Choroid plexus epithelial cell (primary cell): Measurements from ENCODE around the gene VEZT.

Source experiments
- DNase-seq: peaks from one replicate; pipeline ENCODE4 v3.0.0-alpha.2; 2010; ENCODE audit warnings: low read depth
- H3K4me3 ChIP-seq: 2 replicates; pipeline ENCODE4 v1.5.1; 2011; ENCODE audit warnings: low read depth, mild to moderate bottlenecking, control low read depth, low read length, moderate library complexity
- TF ChIP-seq, protein P1 (sequence below): conservative IDR thresholded peaks from 2 replicates; pipeline ENCODE4 v1.5.1; 2011; ENCODE audit warnings: low read depth, mild to moderate bottlenecking, control low read depth, inconsistent platforms, low read length, moderate library complexity

Gene VEZT

DNA sequence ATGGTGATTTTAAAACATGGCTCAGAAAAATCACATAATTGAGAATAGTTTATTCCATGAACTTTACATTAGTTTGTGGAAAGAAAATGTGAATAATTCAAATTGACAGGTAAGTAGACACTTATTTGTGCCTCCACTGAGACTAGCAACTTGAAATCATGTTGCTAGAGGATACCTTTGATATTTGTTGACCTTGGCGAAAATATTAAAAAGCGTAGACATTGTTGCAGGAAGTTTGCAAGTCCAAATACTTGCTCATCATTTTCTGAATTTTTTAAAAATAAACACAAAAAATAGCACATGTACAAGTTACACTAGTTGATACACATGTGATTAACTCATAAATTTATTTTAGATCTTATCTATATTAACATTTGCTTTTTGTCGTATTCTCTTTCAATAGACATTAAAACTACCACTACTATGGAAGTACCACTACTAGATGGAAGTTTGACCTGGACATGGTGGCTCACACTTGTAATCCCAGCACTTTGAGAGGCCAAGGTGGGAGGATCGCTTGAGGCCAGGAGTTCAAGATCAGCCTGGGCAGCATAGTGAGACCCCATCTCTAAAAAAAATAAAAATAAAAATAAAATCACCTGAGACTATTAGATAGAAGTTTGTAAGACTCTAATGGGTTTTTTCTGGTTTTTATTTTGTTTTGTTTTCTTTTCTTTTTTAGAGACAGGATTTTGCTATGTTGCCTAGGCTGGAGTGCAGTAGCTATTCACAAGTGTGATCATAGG, 24.3 kb downstream of the VEZT start:
- H3K4me3 ChIP-seq: no peak overlapping the region
- DNase-seq: no peak
- TF ChIP-seq, protein P1, sequence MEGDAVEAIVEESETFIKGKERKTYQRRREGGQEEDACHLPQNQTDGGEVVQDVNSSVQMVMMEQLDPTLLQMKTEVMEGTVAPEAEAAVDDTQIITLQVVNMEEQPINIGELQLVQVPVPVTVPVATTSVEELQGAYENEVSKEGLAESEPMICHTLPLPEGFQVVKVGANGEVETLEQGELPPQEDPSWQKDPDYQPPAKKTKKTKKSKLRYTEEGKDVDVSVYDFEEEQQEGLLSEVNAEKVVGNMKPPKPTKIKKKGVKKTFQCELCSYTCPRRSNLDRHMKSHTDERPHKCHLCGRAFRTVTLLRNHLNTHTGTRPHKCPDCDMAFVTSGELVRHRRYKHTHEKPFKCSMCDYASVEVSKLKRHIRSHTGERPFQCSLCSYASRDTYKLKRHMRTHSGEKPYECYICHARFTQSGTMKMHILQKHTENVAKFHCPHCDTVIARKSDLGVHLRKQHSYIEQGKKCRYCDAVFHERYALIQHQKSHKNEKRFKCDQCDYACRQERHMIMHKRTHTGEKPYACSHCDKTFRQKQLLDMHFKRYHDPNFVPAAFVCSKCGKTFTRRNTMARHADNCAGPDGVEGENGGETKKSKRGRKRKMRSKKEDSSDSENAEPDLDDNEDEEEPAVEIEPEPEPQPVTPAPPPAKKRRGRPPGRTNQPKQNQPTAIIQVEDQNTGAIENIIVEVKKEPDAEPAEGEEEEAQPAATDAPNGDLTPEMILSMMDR: no peak

DNA sequence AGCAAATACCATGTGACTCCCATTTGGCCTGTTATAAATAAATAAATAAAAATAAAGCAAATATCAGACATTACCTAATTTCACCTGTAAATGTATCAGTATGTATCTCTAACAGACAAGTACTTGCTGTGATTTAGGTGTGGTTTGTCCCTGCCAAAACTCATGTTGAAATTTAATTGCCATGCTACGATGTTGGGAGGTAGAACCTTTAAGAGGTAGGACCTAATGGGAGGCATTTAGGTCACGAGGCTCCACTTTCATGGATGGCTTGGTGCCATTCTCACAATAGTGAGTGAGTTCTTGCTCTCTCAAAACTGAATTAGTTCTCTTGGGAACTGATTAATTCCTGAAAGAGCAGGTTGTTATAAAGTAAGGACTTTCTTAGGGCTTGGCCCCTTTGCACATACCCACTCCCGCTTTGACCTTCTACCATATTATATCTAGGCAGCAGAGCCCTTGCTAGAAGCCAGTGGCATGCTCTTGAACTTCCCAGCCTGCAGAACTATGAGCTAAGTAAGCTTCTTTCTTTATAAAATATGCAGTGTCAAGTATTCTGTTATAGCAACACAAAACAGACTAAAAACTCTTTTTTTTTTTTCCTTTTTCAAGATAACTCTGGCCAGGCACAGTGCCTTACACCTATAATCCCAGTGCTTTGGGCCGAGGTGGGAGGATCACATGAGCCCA, 26.0 kb downstream of the VEZT start:
- TF ChIP-seq, protein P1: no peak
- DNase-seq: no peak
- no peak overlapping the region for H3K4me3 ChIP-seq

GRCh38 chr12:95244350-95244749, 26.7 kb downstream of the VEZT start:
- no peak overlapping the region for H3K4me3 ChIP-seq
- TF ChIP-seq, protein P1: no peak
- DNase-seq: no peak

- no peak overlapping the region for H3K4me3 ChIP-seq
- DNase-seq: no peak
- TF ChIP-seq, protein P1: no peak
Measured at GRCh38 chr12:95248095-95248494, 30.5 kb downstream of the VEZT start.

DNA sequence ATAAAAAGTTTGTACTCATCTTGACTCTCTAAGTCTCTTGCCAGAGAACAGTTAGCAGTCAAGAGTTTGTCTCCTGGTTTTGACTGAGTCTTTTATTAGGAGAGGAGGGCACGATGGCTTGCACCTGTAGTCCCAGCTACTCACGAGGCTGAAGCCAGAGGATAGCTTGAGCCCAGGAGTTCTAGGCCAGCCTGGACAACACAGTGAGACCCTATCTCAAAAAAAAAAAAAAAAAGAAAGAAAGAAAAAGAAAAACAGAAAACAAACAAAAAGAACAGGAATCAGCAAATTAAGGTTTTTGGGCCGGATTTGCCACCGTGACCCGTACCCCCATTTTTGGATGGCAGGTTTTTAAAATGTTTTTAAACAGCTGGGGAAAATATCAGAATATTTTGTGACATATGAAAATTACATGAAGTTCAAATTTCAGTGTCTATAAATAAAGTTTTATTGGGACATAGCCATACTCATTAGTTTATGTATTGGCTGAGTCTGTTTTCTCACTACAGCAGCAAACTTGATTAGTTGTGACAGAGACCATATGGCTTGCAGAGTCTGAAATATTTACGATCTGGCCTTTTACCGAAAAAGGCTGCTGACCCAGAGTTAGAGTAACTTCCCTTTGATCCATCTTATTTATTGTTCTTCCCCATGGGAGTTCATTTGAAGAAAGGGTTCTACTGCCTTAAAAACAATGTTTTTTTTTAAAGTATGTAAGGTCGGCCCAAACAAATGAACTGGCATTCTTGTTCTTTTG, 31.2 kb downstream of the VEZT start:
- TF ChIP-seq, protein P1: no peak
- no peak overlapping the region for H3K4me3 ChIP-seq
- peak; percentile 86 for DNase-seq

- H3K4me3 ChIP-seq: no peak overlapping the region
- TF ChIP-seq, protein P1: no peak
- DNase-seq: no peak
Measured at GRCh38 chr12:95253386-95253785, 35.8 kb downstream of the VEZT start.
